ENCODE measurements around the gene PTPRJ.

DNA sequence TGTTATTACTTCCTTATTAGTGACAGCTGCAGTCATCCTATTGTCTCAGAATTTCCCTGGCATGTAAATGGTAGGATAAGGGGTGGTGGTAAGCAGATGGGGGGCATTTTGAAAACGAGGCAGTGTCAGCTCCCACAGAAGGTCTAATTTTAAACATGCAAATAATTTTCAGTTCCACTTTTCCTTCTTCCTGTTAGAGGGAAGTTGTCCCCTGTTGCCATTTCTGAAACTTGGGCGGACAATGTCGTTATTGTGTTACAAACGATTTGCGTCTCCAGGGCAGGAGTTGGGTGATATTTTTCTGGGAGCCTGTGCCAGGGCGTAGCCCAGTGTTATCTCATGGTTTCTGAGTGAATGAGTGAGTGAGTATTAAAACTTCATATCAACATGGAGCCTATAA is 7.4 kb downstream of the PTPRJ start:
- TF ChIP-seq EP300 (conservative IDR thresholded peaks at IDR 0.05; ENCODE audit: poor library complexity, severe bottlenecking), result no peak
- TF ChIP-seq, protein P1, sequence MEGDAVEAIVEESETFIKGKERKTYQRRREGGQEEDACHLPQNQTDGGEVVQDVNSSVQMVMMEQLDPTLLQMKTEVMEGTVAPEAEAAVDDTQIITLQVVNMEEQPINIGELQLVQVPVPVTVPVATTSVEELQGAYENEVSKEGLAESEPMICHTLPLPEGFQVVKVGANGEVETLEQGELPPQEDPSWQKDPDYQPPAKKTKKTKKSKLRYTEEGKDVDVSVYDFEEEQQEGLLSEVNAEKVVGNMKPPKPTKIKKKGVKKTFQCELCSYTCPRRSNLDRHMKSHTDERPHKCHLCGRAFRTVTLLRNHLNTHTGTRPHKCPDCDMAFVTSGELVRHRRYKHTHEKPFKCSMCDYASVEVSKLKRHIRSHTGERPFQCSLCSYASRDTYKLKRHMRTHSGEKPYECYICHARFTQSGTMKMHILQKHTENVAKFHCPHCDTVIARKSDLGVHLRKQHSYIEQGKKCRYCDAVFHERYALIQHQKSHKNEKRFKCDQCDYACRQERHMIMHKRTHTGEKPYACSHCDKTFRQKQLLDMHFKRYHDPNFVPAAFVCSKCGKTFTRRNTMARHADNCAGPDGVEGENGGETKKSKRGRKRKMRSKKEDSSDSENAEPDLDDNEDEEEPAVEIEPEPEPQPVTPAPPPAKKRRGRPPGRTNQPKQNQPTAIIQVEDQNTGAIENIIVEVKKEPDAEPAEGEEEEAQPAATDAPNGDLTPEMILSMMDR (IDR thresholded peaks at IDR 0.05; ENCODE audit: poor library complexity, severe bottlenecking), result no peak
- TF ChIP-seq REST (IDR thresholded peaks at IDR 0.05; ENCODE audit: borderline replicate concordance), result no peak
- no peak for TF ChIP-seq EZH2 (IDR thresholded peaks at IDR 0.05; ENCODE audit: borderline replicate concordance, insufficient read depth, low read length, poor library complexity, severe bottlenecking)
- no peak for TF ChIP-seq TAF1 (IDR thresholded peaks at IDR 0.05; ENCODE audit: low read depth)
- TF ChIP-seq MXI1 (conservative IDR thresholded peaks at IDR 0.05; ENCODE audit: poor library complexity, severe bottlenecking), result no peak
- no peak for TF ChIP-seq POLR2AphosphoS5 (IDR thresholded peaks at IDR 0.05)
- no peak for TF ChIP-seq RAD21 (conservative IDR thresholded peaks at IDR 0.05)
